Activated T-helper 9 cell treated with anti-CD3 and anti-CD28 coated beads, Interleukin-2, amount 50 U/mL, for 16 hours (primary cell): Measurements from ENCODE around the gene GPSM1.
"Not testable (repeated sequence)": the region's sequence is repeated elsewhere in the genome, so short reads cannot be mapped to it uniquely, and the experiment has no call there.

Source experiments
- DNase-seq: peaks from one replicate; pipeline ENCODE4 v3.0.0-alpha.2; 2020; ENCODE audit warnings: low read depth

Gene GPSM1

GRCh38 chr9:136397643-136398042, 70.3 kb downstream of the GPSM1 start:
- no peak for DNase-seq

DNA sequence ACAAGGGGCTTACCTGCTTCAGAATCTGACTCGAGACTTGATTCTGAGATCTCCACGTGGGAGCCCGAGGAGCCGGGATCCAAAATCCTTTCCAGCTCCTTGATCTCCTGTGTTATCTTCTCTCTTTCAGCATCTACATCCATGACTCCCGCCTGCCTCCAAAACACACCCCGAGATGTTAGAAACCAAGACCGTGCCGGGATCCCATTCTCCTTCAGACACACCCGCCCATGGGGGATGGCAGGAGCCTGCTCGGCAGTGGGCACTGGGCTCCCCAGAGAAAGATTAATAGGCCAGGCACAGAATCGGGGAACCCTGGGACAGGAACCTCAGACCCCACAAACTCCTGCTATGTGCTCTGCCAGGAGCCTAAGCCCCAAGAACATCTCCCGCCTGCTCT, 70.9 kb downstream of the GPSM1 start:
- no peak for DNase-seq

DNA sequence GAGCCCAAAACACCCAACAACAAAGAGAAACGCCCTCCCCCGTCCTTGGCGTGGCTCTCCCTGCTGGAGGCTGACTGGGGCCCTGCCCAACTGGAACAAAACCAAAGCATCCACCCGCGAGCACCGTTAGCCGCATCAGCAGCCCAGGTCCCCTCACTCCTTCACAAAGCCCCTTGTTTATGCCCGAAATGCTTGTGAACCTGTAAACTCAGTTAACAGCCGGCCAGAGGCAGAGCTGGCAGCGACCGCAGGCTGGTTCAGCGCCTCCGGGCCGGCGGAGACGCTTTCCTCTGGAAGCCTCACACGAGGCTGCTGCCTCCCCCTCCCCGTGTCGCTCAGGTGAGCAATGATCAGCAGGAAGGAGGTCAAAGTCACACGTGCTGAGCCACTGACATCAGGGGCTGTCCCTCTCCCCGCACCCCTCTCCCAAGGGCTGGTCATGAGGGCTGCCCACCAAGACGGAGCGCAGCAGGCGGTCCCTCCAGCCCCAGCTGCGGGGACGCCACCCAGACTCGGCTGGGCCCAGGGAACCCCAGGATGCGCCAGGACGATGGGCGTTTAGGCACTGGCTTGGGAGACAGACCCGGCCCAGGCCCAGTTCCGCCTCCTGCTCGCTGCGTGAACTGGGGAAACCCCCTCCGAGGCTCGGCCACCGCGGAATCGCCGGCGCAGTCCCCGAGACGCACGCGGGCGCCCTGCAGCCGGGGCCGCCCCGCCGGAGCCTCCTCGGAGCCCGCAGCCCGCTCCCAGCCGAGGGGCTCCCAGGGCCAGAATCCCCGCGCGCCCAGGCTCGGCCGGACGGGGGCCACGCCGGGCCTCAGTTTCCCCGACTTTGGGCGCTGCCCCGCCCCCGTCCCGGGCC, 72.1 kb downstream of the GPSM1 start:
- DNase-seq, result peak; percentile 30

DNA sequence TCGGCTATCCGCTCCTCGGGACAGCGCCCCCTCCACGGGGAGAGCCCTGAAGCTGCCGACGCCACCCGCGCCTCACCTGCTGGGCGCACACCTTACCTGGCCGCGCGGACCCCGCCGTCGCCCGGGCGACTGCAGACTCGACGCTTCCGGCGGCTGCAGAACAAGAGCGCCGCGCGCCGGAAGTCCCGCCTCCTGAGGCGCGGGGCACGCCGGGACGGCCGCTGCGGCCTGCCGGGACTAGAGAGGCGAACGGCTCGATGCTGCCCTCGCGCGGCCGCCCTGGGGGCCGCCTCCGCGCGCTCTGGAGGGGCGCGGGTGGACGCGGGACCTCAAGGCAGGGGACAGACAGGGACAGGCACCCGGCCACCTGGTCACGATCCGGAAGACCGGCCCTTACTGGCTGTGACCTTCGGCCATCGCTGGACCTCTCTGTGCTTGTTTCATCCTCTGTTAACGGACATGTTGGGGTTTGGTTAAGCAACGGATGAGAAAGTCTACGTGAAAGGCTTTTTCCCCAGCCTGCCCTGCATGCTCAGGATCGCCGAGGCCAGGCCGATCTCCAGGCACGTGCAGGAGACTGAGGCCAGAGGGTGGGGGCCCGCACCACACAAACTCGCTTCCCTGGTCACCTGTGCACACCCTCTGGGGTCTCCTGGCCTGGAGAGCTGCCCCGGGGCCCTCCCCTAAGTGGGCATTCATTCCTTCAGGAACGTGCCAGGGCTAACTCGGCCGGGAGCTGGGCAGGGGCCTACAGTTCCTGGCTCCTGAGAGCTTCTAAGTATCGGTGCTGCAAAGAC, 72.9 kb downstream of the GPSM1 start, which contains the start of gene SNAPC4:
Gene SNAPC4, minus strand, starts transcription at position 133 of the 797 bp plus-strand sequence. CDS start 1,742 bp downstream, outside the sequence.
- peak; percentile 85 for DNase-seq

DNA sequence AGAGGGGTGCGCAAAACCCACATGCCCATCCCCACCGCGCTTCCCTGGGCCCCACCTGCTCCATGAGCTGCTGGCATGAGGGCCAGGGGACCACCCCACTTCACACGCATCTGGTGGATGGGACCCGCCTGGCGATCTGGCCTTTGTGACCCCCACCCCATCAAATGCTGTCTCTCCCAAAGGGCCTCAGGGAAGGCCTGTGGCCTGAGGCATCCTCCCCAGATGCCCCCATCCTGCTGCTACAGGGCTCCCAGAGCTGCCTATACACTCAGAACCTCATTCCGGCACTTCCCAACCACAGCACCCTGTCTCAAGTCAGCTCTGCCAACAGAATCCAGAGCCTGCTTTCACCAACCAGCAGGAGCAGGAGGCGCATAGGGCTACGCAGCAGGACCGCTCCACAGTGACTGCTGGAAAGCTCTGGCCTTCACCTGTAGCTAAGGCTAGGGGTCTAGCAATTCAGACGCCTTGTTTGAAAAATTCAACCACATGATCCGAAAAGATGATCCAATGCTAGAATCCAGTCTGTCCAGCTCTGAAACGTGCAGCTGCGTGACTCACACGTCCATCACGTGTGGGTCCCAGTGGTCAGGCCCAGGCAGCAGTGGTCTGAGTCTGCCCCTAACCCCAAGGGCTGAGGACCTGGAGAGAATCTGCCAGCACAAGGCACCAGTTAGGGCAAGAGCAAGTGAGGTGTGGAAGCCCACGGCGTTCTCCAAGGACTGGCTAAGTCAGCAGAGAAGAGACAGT, 74.0 kb downstream of the GPSM1 start:
- no peak for DNase-seq

- no peak for DNase-seq
Measured at GRCh38 chr9:136402067-136402466, 74.7 kb downstream of the GPSM1 start.

DNA sequence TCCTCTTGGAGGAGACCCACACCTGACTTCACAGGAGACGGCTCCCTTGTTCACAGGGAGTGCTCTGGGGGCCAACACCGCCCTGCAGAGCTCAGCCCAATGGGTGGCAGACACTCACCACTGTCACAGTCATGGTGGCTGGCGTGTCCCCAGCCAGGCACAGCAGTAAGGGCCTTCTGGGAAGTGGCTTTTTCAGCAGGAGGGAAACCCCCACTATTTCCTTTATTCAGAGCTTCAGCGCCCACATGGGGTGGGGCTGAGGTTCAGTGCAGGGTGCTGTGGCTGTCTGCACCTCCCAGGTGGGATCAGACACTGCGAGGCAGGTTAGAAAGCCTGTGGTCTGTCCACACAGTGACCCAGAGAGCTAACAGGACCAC, 76.2 kb downstream of the GPSM1 start:
- peak; percentile 61 for DNase-seq

- peak; percentile 28 for DNase-seq
Measured at GRCh38 chr9:136403915-136404800, 76.8 kb downstream of the GPSM1 start.

GRCh38 chr9:136404801-136405136, 77.4 kb downstream of the GPSM1 start:
- no peak for DNase-seq

- DNase-seq, result no peak
Measured at GRCh38 chr9:136405481-136405880, 78.1 kb downstream of the GPSM1 start.

- DNase-seq, result not testable (repeated sequence)
Measured at GRCh38 chr9:136405904-136406303, 78.6 kb downstream of the GPSM1 start.

DNA sequence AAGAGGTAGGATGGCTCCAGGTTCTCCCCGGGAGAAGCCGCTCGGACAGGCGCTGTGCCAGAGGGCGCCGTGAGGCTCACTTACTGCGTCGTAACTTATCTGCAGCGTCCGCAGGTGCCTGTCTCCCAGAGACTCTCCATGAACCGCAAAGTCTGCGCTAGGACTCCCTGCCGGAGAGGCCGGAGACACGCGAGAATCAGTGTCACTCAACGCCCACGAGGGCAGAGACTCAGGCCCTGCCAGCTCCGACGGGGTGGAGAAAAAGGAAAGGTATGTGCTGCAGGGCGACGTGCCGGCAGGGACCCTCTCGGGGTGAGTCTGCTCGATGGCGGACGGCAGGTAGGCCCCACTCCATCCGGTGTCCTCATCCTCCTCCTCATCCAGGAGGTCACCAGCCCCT, 79.7 kb downstream of the GPSM1 start:
- DNase-seq, result not testable (repeated sequence)

GRCh38 chr9:136407911-136408310, 80.6 kb downstream of the GPSM1 start:
- no peak for DNase-seq
